Neutrophil (primary cell): ENCODE data around the gene C14orf180.

Experiments
- H3K27ac ChIP-seq: fragments of 200-600 bp; sonication (generic); 2 replicates; pipeline ENCODE4 v1.5.1; 2016; ENCODE audit warnings: mild to moderate bottlenecking, moderate library complexity
- H3K27me3 ChIP-seq: fragments of 200-600 bp; sonication (generic); 2 replicates; pipeline ENCODE4 v1.6.0; 2016; ENCODE audit warnings: mild to moderate bottlenecking
- H3K36me3 ChIP-seq: fragments of 200-600 bp; sonication (generic); 2 replicates; pipeline ENCODE4 v1.5.1; 2017
- H3K4me1 ChIP-seq, 2 experiments: fragments of 200-600 bp in 1 of 2; sonication (generic) in 1 of 2; 1 replicate in 1 of 2; 2 replicates in 1 of 2; pipeline versions ENCODE4 v1.5.1 to v1.6.1; 2013 to 2016; ENCODE audit warnings: low read depth in 1 of 2, low read length in 1 of 2, mild to moderate bottlenecking in 1 of 2, moderate library complexity in 1 of 2; ENCODE audit not compliant: control insufficient read depth in 1 of 2, insufficient read depth in 1 of 2
- H3K4me3 ChIP-seq, 2 experiments: fragments of 200-600 bp in 1 of 2; sonication (generic) in 1 of 2; 1 replicate in 1 of 2; 2 replicates in 1 of 2; pipeline ENCODE4 v1.5.1; 2013 to 2016; ENCODE audit warnings: low read depth in 1 of 2, low read length in 1 of 2, mild to moderate bottlenecking in 1 of 2, moderate library complexity in 1 of 2
- H3K9me3 ChIP-seq: fragments of 200-600 bp; sonication (generic); 2 replicates; pipeline ENCODE4 v1.5.1; 2016
- TF ChIP-seq, protein P1 (sequence below): fragments of 200-600 bp; sonication (generic); IDR thresholded peaks from 2 replicates; pipeline ENCODE4 v1.5.1; 2016; ENCODE audit warnings: antibody characterized with exemption

Gene C14orf180

DNA sequence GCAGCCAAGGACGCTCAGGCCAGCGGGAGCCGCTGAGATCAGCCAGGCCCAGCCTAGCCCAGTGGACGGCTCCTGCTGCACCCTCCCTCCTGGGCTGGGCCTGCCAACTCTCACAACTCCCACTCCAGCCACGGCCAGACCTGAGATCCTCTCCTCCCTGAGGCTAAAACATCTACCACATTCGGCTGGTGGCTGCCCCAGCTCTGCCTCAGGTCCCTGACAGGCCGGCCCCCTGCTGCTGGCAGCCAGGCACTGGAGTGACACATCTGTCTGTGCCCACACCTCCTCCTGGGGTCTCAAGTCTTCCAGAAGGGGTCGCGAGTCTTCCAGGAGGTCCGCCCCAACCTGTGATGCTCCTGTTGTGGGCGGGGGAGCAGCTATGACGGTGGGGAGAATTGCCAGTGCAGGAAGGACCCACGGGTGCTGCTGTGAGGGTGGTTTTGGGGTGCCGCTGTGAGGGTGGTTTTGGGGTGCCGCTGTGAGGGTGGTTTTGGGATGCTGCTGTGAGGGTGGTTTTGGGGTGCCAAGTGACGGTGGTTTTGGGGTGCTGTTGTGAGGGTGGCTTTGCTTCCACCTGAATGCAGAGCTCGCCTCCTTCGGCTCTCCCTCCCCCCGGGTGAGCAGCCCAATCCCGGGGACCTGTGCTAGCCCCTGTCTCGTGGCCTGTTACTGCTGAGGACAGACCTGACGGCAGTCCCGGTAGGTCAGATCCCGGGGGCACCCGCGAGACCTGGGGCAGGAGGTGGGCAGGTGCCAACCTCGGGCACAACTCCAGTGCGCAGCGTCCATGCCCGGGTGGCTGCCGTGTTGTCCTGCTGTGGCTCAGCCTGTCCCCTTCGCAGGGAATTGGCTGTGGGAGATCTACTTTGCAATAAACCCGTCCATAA is 27.5 kb upstream of the C14orf180 start:
- Histone ChIP-seq H3K4me1 (no peaks in the 10 kb centered on the region), H3K9me3 (no peaks in the 10 kb centered on the region), H3K36me3 (no peaks in the 10 kb centered on the region), H3K4me3 (no peak overlapping the region), H3K27ac (no peak overlapping the region), H3K27me3 (no peaks in the 10 kb centered on the region)
- TF ChIP-seq, protein P1, sequence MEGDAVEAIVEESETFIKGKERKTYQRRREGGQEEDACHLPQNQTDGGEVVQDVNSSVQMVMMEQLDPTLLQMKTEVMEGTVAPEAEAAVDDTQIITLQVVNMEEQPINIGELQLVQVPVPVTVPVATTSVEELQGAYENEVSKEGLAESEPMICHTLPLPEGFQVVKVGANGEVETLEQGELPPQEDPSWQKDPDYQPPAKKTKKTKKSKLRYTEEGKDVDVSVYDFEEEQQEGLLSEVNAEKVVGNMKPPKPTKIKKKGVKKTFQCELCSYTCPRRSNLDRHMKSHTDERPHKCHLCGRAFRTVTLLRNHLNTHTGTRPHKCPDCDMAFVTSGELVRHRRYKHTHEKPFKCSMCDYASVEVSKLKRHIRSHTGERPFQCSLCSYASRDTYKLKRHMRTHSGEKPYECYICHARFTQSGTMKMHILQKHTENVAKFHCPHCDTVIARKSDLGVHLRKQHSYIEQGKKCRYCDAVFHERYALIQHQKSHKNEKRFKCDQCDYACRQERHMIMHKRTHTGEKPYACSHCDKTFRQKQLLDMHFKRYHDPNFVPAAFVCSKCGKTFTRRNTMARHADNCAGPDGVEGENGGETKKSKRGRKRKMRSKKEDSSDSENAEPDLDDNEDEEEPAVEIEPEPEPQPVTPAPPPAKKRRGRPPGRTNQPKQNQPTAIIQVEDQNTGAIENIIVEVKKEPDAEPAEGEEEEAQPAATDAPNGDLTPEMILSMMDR: no peak

DNA sequence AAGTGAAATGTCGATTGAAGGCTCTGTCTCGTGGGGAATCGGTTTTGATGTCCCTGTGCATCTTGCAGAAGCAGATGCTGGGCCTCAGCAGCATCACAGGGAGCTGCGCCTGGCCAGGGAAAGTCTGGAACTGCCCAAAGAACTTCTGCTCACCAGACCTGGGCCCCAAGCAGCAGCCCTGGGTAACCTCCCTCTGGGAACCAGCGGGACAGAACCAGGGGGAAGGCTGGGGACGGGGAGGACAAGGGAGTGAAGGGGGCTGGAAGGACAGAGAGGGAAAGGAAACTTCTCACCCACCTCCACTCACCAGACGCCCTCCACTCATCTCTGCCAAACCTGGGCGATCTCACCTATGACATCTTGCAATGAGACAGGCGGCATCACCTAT is 26.8 kb upstream of the C14orf180 start:
- H3K27me3 ChIP-seq: no peaks in the 10 kb centered on the region
- no peaks in the 10 kb centered on the region for H3K9me3 ChIP-seq
- TF ChIP-seq, protein P1: no peak
- no peaks in the 10 kb centered on the region for H3K4me1 ChIP-seq
- no peaks in the 10 kb centered on the region for H3K36me3 ChIP-seq
- no peak overlapping the region for H3K4me3 ChIP-seq
- H3K27ac ChIP-seq: no peak overlapping the region

DNA sequence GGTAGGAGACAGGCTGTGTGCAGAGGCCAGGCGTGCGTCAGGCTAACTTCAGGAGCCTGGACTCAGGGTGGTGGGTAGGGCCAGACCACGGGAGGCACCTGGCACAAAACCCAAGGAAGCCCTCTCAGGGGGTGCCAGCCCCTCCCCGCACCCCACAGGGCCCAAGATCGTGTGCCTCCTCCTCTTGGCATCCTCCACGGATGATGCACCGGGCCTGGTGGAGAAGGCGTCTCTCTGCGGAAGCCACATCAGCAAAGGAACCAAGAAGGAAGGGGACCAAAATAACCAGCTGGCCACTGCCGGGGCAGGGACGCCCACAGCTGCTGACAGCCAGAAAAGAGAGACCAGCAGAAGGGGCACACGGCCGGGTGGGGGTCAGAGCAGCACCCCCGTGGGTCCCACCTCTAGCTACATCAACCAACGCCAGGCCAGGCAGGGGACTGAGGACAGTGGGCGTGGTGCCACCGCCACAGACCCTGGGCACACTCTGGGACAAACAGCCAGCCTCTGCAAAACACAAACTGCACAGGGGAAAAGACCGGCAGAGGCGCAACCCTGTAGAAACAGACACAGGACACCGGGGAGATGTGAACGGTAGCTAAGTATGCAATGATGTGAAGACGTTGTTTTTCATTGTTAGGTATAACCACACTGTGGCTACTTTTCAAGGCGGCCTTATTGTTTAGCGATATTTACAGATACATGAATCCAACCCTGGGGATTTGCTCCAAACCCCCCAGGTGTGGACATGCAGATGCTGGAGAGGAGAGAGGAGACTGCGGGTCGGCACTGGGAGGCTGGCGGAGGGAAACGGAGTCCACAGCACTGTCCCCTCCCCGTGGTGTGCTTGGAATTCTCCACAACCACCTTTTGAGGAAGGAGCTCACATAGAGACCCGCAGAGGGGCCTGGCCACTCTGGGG is 26.1 kb upstream of the C14orf180 start:
- no peak overlapping the region for H3K4me3 ChIP-seq
- no peaks in the 10 kb centered on the region for H3K4me1 ChIP-seq
- TF ChIP-seq, protein P1: no peak
- no peaks in the 10 kb centered on the region for H3K9me3 ChIP-seq
- no peaks in the 10 kb centered on the region for H3K36me3 ChIP-seq
- H3K27me3 ChIP-seq: no peaks in the 10 kb centered on the region
- no peak overlapping the region for H3K27ac ChIP-seq

DNA sequence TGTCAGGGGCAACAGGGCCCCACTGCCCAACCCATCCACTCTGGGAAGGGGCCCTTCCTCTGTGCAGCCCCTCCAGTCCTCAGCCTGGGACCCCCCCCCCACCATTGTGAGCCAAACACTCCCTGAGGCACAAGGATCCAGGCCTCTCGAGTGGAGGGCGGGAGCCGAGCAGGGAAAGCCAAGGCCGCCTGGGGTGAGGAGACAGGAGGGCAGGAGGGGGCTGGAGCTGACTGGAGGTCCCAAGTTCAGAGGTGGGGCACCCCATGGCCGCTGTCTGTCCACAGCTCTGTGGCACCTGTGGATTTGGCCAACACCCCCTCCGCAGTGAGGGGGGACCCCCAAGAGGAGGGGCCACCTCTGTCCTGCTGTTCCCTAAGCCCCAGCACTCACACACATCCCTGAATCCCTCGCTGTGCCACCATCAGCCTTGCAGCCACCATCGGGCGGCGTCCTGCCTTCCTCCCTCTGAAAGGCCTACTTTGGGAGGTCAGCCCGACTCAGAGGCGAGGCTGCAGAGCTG is 25.4 kb upstream of the C14orf180 start:
- no peak overlapping the region for H3K27ac ChIP-seq
- no peak overlapping the region for H3K4me3 ChIP-seq
- TF ChIP-seq, protein P1: no peak
- H3K27me3 ChIP-seq: no peaks in the 10 kb centered on the region
- no peaks in the 10 kb centered on the region for H3K9me3 ChIP-seq
- H3K36me3 ChIP-seq: no peaks in the 10 kb centered on the region
- H3K4me1 ChIP-seq: no peaks in the 10 kb centered on the region

DNA sequence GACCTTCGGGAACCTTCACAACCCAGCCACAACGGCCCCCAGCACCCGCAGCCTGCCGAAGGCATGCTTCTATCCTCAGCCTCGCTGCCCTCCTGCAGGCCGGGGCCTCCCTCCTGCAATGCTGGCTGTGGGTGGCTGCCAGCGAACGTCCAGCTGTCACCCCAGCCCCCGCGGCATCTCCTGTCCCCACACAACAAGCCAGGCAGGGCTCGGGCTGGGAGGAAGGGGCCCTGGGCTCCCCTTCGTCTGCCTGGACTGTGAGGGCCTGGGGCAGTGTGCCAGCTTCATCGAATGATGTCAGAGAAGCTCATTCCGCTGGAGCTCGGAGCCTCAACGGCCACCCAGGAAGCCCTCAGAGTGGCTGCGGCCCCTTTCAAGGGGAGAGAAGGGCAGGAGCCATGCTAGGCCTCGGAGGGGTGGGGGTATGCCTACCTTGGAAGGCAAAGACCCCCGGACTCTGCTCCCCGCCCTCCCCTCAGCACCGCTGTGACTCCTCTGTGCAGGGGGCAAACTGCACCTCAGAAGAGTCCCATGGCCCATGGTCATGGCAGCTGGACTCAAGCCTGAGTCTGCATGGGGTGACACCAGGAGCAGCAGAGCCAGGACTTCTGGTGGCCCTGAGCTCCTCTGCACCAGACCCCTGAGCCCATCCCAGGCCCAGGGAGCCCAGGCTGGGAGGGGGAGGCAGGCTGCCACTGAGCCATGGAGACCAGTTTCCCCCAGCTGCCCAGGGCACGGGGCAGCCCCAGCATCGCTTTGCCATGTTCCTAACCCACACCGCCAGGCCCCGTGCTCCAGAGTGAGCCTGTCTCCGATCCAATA is 24.7 kb upstream of the C14orf180 start:
- no peaks in the 10 kb centered on the region for H3K4me1 ChIP-seq
- no peaks in the 10 kb centered on the region for H3K36me3 ChIP-seq
- H3K4me3 ChIP-seq: no peak overlapping the region
- no peaks in the 10 kb centered on the region for H3K9me3 ChIP-seq
- TF ChIP-seq, protein P1: no peak
- no peaks in the 10 kb centered on the region for H3K27me3 ChIP-seq
- no peak overlapping the region for H3K27ac ChIP-seq
